Esophagus squamous epithelium (tissue), 5 donors: Measurements from ENCODE around the gene NEK5. TPM values are rescaled to one million over a fixed set of nuclear protein-coding genes. Genes with fewer than 3 reads are reported as not detected.

ENCODE experiments used
- DNase-seq: peaks from one replicate; lab custom pipeline; 2025; lab: John Stamatoyannopoulos, UW
- H3K27ac ChIP-seq, 4 donors: fragments of 200-600 bp; sonication (generic); one replicate each; pipeline ENCODE4 v1.5.1; 2016 to 2019; ENCODE audit warnings: mild to moderate bottlenecking in 1 of 4
- H3K27me3 ChIP-seq, 4 donors: fragments of 200-600 bp; sonication (generic); 1 replicate in 3 of 4; 2 replicates in 1 of 4; pipeline versions ENCODE4 v1.5.1 to v1.6.0; 2017 to 2021; ENCODE audit warnings: antibody characterized with exemption in 1 of 4
- H3K36me3 ChIP-seq, 3 donors: fragments of 200-600 bp; sonication (generic); one replicate each; pipeline ENCODE4 v1.5.1; 2016 to 2019
- H3K4me1 ChIP-seq, 3 donors: fragments of 200-600 bp; sonication (generic); one replicate each; pipeline ENCODE4 v1.5.1; 2017 to 2019
- H3K4me3 ChIP-seq, 4 donors: fragments of 200-600 bp; sonication (generic); 1 replicate in 3 of 4; 2 replicates in 1 of 4; pipeline ENCODE4 v1.5.1; 2016 to 2019; ENCODE audit warnings: mild to moderate bottlenecking in 2 of 4, moderate library complexity in 1 of 4
- H3K9me3 ChIP-seq, 3 donors: fragments of 200-600 bp; sonication (generic); one replicate each; pipeline ENCODE4 v1.5.1; 2016 to 2019
- POLR2A ChIP-seq, 4 donors: fragments of 450-650 bp; IDR thresholded peaks; one replicate each; pipeline ENCODE4 v1.6.1; 2017; ENCODE audit warnings: antibody characterized with exemption in 4 of 4, mild to moderate bottlenecking in 4 of 4, moderate library complexity in 3 of 4
- WGBS, 2 donors: methylation state at CpG; one replicate each; pipeline ENCODE4 v1.1.5; 2018; 5-methylcytosine and 5-hydroxymethylcytosine counted together
- intact Hi-C: fragments of 100-400 bp; cut with DNase I; formaldehyde crosslinking; loops from one replicate; pipeline ENCODE4 v1.15.0; 2022
- total RNA-seq, 4 donors: library from RNA; depleted of rRNA; stranded (reverse); fragments of >200 nt; gene quantifications; one replicate each; pipeline ENCODE4 v1.1.0, GENCODE V29; 2016
- TF ChIP-seq, protein P1 (sequence below), 6 experiments: fragments of 450-650 bp in 4 of 6; fragments of 200-600 bp in 2 of 6; sonication (generic) in 2 of 6; IDR thresholded peaks; one replicate each; pipeline ENCODE4 v1.5.1; 2016 to 2019; ENCODE audit warnings: antibody characterized with exemption in 6 of 6, mild to moderate bottlenecking in 4 of 6, moderate library complexity in 4 of 6
- donor health status: DM: yes; HTN: yes; CAD: no.

Gene NEK5
- total RNA-seq, 4 donors from 2014 or later: 0.18 to 0.38 TPM; not detected in 2

DNA sequence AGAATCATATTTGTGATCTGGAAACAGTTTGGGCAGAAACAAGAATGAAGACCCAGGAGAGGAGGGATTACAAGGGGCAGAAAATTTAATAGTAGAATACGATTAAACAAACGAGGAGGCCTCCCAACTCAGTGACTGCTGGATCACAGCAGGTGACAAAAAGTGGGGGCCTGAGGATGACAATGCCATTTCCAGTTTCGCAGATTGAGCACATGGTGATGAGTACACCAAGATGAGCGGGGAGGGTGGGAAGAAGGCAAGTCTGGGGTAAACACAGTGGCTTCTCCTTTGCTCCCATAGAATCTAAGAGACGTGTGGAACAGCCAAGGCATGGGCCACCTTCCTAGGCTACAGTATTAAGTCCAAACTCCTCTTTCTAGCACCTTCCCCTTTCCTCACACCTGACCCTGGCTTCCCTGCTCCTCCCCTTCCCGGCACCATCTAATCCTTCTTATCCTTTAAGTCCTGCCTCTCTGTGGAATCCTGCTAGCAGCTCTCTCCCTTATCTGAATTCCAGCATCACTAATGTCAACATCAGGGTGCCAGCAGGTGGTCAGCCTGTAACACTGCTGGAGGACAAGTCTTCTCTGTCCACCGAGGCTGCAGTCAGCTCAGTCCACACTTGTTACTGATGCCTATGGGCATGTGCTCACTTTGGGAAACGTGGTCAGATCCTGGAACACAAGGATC, 131.1 kb downstream of the NEK5 start:
- H3K36me3 ChIP-seq: no peaks in the 10 kb centered on the region
- intact Hi-C loops: no loop called here
- H3K9me3 ChIP-seq: no peaks in the 10 kb centered on the region
- no peak overlapping the region for H3K4me3 ChIP-seq
- WGBS, 2 donors: 68 to 74% methylated on average over 8 of the region's 8 CpGs
- TF ChIP-seq, protein P1, sequence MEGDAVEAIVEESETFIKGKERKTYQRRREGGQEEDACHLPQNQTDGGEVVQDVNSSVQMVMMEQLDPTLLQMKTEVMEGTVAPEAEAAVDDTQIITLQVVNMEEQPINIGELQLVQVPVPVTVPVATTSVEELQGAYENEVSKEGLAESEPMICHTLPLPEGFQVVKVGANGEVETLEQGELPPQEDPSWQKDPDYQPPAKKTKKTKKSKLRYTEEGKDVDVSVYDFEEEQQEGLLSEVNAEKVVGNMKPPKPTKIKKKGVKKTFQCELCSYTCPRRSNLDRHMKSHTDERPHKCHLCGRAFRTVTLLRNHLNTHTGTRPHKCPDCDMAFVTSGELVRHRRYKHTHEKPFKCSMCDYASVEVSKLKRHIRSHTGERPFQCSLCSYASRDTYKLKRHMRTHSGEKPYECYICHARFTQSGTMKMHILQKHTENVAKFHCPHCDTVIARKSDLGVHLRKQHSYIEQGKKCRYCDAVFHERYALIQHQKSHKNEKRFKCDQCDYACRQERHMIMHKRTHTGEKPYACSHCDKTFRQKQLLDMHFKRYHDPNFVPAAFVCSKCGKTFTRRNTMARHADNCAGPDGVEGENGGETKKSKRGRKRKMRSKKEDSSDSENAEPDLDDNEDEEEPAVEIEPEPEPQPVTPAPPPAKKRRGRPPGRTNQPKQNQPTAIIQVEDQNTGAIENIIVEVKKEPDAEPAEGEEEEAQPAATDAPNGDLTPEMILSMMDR (IDR thresholded peaks at IDR 0.05): no peak
- TF ChIP-seq POLR2A (IDR thresholded peaks at IDR 0.05): no peak
- DNase-seq: no peak
- peaks cover 0 to 13% (median 0%) of the 10 kb centered on the region in 4 donors for H3K27me3 ChIP-seq
- no peak overlapping the region for H3K27ac ChIP-seq
- H3K4me1 ChIP-seq: peaks cover 6 to 33% (median 12%) of the 10 kb centered on the region in 3 donors

DNA sequence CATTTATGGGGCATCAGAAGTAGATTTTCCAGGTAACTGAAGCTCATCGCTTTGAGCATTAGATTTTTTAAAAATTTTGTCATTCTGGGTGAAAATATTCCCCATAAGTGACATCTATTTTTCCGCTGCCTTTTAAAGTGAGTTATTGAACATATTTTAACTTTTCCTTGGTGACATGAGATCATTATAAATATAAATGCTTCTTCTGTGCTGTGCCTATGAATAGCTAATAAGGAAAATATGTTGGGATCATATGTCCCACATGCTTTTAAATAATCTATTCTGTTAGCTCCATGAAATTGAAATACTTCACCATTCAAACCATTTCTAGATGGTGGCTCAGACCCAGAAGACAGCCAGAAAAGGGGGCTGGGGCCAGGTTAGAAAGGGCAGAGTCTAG, 131.7 kb downstream of the NEK5 start:
- TF ChIP-seq POLR2A (IDR thresholded peaks at IDR 0.05): no peak
- TF ChIP-seq, protein P1 (IDR thresholded peaks at IDR 0.05): no peak
- no peak for DNase-seq
- H3K27me3 ChIP-seq: peaks cover 0 to 13% (median 0%) of the 10 kb centered on the region in 4 donors
- no peak overlapping the region for H3K4me3 ChIP-seq
- intact Hi-C loops: no loop called here
- no peak overlapping the region for H3K27ac ChIP-seq
- H3K9me3 ChIP-seq: no peaks in the 10 kb centered on the region
- peaks cover 6 to 33% (median 12%) of the 10 kb centered on the region in 3 donors for H3K4me1 ChIP-seq
- H3K36me3 ChIP-seq: no peaks in the 10 kb centered on the region
- 93 to 97% methylated on average over 2 of the region's 2 CpGs for WGBS, 2 donors

DNA sequence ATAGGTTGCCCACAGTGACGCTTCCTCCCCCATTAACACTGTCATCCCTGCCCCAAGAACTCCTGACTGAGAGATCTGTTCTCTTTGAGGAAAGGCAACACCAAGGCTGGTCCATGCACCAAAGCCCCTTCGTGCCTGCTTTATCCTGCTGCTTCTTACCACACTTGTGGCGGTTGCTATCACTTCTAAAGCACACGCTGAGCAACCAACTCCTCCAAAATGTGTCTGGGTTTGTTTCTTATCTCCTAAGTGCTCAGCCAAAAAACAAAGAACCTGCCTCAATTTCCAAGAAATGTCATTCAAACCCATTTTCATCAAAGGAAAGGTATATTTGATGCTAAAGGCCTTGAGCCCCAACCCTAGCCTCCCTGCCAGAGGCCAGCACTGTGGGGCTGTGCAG, 132.2 kb downstream of the NEK5 start:
- intact Hi-C loops: no loop called here
- no peak overlapping the region for H3K4me3 ChIP-seq
- 88 to 92% methylated on average over 4 of the region's 4 CpGs for WGBS, 2 donors
- no peaks in the 10 kb centered on the region for H3K36me3 ChIP-seq
- TF ChIP-seq, protein P1 (IDR thresholded peaks at IDR 0.05): no peak
- TF ChIP-seq POLR2A (IDR thresholded peaks at IDR 0.05): no peak
- H3K9me3 ChIP-seq: no peaks in the 10 kb centered on the region
- H3K27me3 ChIP-seq: peaks cover 0 to 13% (median 0%) of the 10 kb centered on the region in 4 donors
- H3K27ac ChIP-seq: peak overlapping the region in 1 of 4 donors; percentile 45
- no peak for DNase-seq
- H3K4me1 ChIP-seq: peaks cover 6 to 33% (median 12%) of the 10 kb centered on the region in 3 donors

DNA sequence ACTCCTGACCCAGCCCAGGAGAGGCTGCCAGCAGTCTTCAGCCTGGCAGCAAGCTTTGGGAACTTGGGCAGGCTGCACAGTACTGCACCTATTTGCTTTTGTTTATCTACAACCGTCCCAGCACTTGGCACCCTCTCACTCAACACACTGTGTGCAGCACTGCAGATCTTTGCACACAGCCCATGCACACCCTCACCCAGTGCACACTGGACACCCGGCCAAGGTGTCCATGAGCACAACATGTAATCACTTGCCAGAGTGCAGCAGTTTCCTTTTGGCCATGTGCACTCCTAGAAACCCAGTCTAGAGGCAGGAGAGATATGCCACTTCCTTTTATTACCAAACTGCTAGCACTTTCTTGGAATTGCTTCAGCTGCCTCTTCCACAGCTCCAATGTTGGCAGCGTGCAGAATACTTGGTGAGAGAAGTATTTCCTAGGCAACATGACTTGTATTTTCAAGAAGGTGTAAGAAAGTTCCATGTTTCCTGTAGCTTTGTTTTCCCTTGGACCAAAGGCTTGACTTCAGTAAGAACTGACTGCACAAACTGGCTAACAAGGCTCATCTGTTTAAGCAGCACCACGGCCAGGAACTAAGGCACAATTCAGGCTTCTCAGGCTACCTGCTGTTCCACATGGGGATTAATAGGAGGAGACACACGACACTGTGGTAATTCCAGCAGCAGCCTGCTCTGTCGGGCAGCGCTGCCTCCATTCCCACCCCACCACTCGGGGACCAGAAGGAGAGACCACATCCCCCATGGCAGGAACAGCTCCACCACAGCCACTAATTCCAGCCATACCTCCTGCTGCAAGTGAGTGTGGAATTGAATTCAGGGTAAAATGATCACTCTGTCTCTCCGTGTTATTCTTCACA, 133.0 kb downstream of the NEK5 start:
- 26 to 31% methylated on average over 7 to 9 of the region's 9 CpGs for WGBS, 2 donors
- Histone ChIP-seq H3K9me3 (no peaks in the 10 kb centered on the region), H3K27me3 (peaks cover 0 to 13% (median 0%) of the 10 kb centered on the region in 4 donors), H3K27ac (peak overlapping the region in 2 of 4 donors; percentile 40 to 45), H3K36me3 (no peaks in the 10 kb centered on the region), H3K4me3 (no peak overlapping the region), H3K4me1 (peaks cover 6 to 33% (median 12%) of the 10 kb centered on the region in 3 donors)
- DNase-seq: no peak
- intact Hi-C loops: no loop called here
- TF ChIP-seq, protein P1 (IDR thresholded peaks at IDR 0.05): no peak
- no peak for TF ChIP-seq POLR2A (IDR thresholded peaks at IDR 0.05)

DNA sequence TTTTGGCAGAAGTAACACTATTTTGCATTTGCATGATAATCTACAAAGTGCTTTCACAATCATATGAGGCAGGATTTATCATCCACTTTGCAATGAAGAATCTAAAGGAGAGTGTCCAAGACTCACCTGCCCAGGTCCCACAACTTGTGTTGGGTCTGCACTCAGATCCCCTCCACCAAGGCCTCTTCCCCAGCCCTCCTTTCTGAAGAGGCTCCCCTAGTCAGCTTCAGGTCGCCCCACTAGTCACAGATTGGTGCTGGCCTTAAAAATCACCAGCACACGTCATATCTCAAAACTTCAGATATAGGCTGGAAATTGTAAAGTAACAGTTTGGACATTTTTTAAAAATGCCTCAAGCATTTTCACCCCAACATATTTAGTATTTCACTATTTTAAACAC, 135.2 kb downstream of the NEK5 start:
- Histone ChIP-seq H3K27ac (no peak overlapping the region), H3K9me3 (no peaks in the 10 kb centered on the region), H3K4me1 (peaks cover 6 to 18% (median 8%) of the 10 kb centered on the region in 3 donors), H3K4me3 (no peak overlapping the region), H3K36me3 (no peaks in the 10 kb centered on the region), H3K27me3 (peaks cover 0 to 4% (median 0%) of the 10 kb centered on the region in 4 donors)
- intact Hi-C loops: no loop called here
- DNase-seq: no peak
- TF ChIP-seq POLR2A (IDR thresholded peaks at IDR 0.05): no peak
- TF ChIP-seq, protein P1 (IDR thresholded peaks at IDR 0.05): no peak
- WGBS, 2 donors: 90 to 95% methylated on average over 2 of the region's 2 CpGs
